GM03348 (cell line): ENCODE data around the gene MADD.

Experiments
- DNase-seq: peaks from one replicate; pipeline ENCODE4 v3.0.0; 2012; ENCODE audit warnings: low spot score

Gene MADD

DNA sequence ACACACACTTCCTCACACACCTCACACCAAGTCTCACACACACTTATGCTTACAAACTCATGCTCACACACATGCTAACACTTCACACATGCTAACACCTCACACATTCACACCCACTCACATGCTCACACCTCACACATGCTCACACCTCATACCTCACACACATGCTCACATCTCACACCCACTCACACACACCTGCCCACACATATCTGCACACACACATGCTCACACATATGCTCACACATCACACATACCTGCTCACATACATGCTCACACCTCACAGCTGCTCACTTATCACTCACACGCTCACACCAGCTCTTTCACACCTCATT is 87.0 kb downstream of the MADD start:
- DNase-seq, result no peak

DNA sequence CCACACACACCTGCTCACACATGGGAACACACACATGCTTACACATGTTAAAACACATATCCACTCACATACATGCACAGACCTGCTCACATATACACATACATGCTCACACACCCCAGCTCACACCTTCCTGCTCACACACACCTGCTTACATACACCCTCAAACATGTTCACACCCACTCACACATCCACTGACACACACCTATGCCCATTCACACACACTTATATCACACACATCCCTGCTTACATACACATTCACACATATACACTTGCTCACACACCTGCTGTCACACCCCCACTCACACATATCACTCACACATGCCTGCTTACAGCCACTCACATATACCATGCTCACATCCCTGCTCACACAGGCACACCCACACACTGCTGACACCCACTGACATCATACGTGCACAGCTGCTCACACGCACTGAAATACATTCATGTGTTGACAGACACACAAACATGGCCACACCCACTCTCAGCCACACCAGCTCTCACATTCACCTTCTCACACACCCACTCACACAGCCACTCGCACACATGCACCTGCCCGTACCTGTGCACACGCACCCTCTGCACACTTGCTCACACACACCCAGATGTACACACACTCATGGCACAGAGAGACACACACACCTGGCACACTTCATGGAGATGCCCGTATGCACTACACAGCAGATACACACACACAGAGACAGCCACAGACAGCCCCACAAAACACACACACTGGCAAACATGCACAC is 88.2 kb downstream of the MADD start:
- no peak for DNase-seq

DNA sequence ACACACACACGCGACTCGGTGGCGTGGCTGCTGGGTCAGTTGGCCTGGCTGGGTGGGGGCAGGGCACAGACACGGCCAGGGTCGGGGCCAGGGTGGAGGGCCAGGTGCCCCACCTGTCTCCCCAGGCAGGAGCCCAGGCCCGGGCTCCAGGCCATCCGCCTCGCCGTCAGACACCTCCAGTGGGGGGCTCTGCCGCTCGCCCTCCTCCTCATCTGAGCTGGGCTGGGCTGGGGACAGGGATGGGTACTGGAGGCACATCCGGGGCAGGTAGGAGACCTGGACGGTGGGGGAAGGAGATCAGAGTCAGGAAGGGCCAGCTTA is 88.8 kb downstream of the MADD start:
- DNase-seq, result no peak

DNA sequence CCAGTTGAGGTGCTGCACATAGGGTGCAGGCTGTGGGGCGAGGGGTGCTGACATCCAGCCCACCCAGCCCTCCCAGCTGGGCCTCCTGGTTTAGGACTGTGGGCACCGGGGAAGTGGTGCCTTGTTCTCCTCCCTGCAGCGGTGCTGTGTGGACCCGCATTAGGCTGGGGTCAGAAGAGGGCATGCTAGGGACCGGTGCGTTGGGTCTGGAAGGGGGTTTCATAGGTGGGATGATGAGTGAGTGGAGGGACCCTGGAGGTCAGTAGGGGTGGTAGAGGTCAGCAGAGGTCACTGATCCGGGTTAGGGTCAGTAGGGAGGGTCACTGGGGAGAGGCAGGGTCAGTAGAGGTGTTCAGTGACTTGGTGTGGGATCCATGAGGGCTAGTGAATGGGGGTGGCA is 89.2 kb downstream of the MADD start:
- DNase-seq, result no peak

DNA sequence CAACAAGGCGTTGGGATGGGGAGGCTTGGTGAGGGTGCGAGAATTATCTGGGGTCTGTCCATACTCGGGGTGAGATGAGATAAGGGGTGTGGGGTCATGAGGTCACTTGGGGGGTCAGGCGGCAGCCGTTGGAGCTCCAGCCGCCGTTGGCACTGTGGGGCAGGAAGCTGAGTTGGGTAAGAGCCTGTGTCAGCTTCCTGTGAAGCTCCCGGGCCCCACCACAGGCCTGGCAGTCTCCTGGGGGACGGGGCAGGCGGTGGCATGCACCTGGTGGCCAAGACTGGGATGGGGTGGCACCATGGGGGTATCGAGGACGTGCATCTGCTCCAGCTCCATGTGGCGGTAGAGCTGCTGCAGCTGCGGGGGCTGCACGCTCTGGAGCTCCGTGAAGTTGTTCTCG is 89.7 kb downstream of the MADD start:
- DNase-seq, result no peak

DNA sequence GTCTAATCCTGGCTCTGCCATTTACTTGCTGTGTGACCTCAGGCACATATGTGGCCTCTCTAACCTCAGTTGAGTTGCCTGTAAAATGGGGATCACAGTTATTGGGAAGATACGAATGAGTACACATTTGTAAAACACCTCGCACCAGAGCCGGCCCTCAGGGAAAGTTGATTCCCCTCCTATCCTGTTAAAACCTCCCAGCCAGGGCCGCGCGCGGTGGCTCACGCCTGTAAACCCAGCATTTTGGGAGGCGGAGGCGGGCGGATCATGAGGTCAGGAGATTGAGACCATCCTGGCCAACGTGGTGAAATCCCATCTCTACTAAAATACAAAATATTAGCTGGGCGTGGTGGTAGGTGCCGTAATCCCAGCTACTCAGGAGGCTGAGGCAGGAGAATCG is 90.4 kb downstream of the MADD start:
- DNase-seq, result no peak

DNA sequence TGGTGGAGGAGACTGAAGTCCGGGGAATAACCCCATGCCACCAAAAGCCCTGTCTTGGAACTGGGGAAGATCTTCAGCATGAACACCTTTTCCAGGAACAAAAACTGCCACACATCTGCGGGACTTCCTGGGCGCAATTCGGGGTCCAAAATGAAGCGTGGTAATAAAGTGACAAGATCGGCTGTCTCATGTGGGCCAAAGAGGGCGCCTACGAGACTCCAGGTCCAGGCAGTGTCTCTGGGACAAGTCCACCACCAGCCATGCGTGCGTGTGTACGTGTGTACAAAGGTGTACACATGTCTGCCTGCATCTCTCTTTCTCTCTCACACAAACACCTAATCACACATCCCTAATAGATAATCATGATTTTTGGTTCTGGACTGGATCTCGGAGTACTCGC is 91.5 kb downstream of the MADD start:
- DNase-seq, result no peak

DNA sequence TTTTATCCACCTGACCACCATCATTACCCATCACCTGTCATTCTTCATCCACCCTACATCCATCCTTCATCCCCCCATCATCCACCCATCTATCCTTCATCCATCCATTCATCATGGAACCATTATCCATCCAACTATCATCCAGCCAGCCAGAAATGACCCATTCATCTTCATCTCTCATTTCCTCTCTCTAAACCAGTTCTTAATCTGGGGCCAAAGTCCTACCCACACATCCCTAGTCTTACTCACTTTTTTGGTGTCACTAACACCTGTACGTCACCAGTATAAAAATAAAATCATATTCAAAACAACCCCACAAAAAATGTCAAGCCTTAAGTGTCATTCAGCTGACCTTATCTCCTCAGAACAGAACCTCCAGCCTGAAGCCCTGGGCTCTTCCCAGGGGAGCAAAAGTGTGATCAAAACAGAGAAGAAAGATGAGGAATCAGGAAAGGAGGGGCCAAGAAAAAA is 96.1 kb downstream of the MADD start:
- DNase-seq, result no peak

DNA sequence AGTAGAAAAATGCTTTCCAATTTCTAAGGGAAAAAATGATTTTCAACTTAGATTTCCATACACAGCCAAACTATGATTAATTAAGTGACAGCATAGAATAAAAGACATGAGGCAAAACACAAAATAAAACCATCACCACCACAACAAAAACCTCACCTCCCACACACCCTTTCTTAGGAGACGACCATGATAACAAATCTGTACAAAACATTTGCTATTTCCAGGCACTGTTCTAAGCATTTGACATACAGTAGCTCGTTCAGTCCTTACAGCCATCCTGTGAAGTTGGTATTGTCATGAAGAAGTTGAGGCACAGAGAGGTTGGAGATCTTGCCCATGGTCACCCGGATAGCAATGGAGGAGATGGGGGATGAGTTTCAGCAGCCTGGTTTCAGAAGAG is 99.7 kb downstream of the MADD start:
- no peak for DNase-seq

DNA sequence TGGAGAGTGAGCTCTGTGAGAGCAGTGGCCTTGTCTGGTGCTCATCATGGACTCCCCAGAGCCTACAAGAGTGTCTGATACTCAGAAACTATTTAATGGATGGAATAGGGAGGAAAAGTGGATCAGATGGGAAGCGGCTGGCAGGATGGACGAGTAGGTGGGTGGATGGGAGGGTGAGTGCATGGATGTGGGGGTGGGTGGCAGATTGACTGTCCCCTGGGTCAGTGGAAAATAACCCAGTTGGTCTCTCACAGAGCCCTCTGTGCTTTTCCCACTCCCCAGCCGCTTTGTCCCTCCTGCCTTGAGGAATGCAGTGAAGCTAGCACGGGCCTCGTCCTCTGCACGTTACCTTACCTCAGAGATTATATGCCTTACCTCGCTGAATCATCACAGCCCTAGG is 102.5 kb downstream of the MADD start:
- no peak for DNase-seq

DNA sequence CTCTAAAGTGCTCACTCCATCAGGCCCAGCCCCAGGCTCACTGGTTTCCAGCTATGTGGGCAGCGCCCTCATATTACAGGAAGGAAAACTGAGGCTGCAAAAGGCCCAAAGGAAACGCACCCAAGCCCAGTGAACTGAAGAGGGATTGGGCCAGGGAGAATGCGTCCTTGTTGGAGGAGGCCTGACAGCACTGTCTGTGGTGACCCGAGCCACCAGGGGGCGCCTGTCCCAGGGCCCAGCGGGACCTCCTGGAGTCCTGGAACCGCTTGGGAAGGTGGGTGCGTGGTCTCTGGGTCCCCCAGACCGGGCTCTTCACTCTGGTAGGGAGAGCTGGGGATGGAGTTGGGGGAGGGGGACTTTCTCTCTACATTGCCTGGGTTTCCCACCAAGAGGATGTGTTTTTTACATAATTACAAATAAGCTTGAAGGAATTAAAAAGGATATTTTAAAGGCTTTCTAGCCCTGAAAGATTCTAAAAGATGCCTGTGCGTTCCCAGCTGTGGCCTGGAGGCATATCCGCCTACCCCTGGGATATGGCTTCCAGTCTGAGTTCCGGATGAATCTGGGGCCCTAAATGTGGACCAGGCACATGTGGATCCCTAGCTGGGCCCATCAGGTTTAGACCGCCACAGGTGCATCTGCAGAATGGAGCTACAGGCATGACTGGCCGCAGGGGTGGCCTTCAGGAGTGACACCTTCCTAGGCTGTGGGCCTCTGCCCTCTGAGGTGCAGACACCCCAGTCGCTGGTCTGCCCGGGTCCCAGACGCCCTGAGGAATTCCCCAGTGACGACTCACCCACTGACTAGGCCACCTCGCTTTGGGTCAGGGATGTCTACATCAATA is 104.2 kb downstream of the MADD start:
- DNase-seq, result peak; percentile 93

DNA sequence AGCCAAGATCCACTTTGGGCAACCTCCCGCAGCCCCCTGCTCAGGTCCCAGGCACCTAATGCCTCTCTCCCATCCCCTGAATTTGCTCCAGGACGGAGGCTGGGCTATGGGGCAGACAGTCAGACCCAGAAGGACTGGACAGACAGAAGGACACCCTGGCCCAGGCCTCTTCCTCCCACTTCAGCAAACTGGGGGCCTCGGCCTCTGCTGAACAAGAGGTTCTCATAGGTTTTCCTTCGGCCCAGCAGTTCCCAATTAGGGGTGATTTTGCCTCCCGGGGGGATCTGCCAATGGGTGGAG is 104.7 kb downstream of the MADD start:
- DNase-seq, result no peak

DNA sequence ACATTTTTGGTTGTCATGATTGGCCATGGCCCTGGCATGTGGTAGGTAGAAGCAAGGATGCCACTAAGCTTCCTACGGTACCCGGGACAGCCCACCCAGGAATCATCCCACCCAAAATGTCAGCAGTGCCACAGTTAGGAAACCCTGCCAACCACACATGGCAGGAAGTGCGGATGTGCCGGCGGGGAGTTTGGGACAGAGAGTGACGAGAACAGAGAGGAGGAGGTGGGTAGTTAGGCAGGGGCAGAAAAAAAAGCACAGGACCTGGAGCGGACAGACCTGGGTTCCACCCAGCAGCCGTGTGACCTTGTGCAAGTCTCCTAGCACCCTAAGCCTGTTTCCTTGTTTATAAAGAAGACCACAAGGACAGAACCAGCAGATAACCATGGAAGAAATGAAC is 105.1 kb downstream of the MADD start:
- DNase-seq, result no peak

DNA sequence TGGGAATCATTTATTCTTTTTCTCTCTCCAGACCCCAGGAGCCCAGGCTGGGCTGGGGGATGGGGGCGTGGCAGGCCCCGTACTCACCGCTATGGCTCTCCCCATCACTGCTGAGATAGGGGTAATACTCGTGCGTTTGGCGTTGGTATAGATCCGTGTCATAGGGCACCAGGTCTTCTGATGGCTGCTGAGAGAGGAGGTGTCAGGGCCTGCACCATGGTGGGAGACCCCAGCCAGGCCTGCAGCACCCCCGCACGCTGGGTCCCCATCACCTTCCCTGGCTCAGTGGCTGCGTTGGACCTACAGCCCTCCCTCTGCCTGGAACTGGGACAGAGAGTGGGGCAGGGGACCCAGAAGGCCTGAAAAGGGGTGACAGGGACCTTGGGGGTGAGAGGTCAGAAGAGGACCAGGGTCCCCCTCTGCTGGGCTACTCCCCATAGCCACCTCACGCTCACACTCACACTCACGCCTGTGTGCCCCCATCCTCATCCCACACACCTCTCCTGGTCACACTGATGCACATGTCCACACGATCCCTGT is 105.7 kb downstream of the MADD start:
- no peak for DNase-seq

DNA sequence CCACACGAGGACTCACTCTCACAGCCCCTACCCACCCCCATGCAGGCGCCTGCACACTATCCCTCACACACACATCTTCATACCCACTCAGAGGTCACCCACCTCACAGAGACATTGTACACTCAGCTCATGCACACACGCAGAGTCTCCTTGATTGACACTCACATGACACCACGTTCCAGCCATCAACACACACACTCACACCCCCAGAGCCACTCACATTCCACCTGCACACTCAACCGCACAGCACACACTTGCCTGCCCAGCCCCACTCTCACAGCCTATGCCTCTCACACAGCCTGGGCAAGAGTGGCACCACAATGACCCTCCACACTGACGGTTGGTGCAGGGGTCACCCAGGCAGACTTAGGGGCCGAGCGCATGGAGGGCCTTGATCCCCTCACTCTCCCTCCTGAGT is 106.2 kb downstream of the MADD start:
- no peak for DNase-seq

DNA sequence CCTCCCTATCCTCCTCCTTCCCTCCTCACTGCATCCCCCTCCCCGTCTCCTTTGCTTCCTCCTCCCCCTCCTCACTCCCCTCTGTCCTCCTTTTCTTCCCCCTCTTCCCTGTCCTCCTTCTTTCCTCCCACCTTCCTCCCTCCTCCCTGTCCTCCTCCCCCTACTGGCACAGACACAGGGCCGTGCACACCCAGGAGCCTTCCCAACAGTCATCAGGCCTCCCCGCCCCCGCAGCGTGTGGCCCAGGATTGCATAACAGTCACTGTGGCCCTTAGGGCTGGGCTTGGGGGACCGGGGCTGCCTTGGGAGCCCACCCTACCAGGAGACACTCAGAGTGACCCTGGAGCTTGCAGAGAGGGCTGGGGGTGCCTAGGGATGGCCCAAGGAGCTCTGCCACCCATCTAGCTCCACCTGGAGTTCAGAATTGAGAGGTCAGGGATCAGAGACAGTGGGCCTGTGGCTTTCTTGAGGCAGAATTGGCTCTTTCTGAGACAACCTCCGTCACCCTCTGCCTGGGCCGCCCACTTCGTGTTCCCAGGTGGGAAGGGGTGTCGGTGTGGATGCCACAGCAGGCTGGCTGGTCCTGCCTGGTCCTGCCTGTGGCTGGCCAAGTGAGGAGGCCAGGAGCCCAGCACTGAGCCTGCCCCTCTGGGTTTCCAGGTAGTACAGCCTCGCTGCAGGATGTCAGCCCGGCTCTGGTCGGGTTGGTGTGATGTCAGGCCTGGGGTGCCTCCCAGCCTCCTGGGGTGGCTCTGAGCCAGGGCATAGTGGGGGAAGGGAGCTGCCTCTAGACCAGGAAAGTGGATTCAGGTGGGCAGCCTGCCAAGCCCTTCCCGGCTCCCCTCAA is 106.8 kb downstream of the MADD start:
- DNase-seq, result peak; percentile 33

DNA sequence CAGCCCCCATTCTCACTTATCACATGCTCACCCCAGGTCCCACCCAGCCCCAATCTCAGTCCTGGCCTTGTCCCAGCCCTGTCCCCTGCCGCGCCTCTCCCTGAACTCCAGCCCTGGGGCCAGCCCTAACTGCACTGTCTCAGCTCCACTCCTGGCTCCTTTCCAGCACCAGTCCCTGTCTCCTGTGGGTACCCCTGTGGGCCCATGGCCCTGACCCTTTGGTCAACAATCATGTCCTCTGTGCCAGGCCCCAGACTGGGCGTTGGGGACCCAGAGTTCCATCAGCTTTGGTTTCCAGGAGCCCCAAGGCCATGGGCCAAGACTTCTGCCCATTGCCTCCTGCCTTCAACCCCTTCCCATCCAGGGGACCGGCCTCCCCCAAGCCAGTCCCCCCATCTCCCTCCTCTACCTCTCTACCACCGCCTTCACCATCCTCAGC is 107.7 kb downstream of the MADD start:
- no peak for DNase-seq

DNA sequence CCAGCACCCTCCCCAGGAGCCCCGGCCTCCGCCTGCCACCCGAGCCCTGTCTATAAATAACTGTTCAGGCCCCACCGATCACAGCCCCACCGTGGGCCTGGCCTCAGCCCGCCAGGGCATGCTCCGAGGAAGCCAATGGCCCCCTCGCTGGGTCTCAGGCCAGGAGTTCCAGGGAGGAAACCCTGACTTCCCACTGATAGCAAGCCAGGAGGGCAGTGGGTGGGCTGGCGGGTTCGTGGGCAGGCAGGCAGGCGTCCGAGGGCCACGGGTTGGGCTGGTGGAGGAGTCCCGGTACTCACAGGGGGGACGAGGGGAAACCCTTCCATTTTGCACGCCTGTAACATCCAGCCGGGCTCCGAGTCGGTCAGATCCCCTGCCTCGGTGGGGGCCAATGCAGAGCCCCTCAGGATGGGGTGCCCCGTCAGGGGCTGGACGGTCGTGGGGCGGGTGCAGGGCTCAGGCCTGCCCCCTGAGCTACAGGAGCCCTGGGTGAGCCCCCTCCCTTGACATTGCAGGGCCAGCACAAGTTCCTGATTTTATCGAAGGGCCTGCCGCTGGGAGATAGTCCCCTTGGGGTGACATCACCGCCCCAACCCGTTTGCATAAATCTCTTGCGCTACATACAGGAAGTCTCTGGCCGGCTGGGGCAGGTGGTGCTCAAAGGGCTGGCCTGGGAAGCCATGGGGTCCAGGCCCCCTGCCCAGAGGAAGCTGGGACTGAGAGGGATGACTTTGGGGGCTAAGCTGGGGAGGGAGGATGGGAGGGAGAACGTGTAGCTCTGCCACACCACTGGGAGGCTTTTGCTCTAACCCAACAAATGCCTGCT is 108.3 kb downstream of the MADD start, which contains the start of gene SPI1:
Gene SPI1, minus strand, starts transcription at position 538 of the 826 bp plus-strand sequence. Its CDS starts 194 bp downstream, at position 344.
- no peak for DNase-seq

DNA sequence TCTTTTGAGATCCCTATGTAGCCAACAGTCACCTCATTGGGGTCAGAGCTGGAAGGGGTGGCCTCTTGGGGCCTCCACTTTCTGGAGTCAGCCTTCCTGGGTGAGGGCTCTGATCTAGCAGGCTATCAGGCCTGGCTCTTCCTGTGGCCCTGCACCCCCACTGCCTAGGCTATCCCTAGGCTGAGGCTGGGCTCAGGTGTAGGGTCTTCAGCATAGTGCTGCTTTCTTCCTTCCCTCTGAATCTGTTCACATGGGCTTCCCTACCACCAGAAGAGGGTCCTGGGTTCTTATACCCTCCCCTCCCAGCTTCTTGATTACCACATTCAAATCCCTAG is 108.9 kb downstream of the MADD start:
- no peak for DNase-seq

DNA sequence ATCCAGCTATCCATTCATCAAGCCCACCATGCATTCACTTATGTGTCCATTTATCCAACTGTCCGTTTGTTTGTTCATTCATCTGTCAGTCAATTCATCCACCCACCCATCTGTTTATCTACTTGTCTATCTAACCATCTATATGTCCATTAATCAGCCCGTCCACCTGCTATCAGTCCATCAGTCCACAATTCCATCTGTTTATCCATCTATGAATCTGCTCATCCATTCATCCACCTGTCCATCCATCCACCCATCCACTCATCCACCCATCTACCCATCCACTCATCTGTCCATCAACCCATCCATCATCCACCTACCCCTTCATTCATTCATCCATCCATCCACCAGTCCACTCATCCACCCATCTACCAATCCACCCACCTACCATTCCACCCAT is 109.4 kb downstream of the MADD start:
- no peak for DNase-seq
